GM13977 (cell line): ENCODE measurements around the gene KCNH5.
"Not testable (repeated sequence)": the region's sequence is repeated elsewhere in the genome, so short reads cannot be mapped to it uniquely, and the experiment has no call there.

Experiments used
- DNase-seq: peaks from one replicate; pipeline ENCODE4 v3.0.0; 2012; ENCODE audit warnings: low spot score
- in situ Hi-C: fragments of 300-500 bp; cut with MboI; formaldehyde crosslinking; loops from one replicate; pipeline ENCODE4 v1.12.0; 2022; ENCODE audit warnings: low sequenced_read_pairs, low pct_unique_long_range_greater_than_20kb, mixed read lengths, inconsistent platforms; ENCODE audit not compliant: unreplicated experiment
- TF ChIP-seq, protein P1 (sequence below): IDR thresholded peaks from 2 replicates; pipeline ENCODE4 v1.5.1; 2012; ENCODE audit warnings: mild to moderate bottlenecking, control low read depth; ENCODE audit not compliant: insufficient read depth; ENCODE audit errors: extremely low read depth, missing control alignments

Gene KCNH5

DNA sequence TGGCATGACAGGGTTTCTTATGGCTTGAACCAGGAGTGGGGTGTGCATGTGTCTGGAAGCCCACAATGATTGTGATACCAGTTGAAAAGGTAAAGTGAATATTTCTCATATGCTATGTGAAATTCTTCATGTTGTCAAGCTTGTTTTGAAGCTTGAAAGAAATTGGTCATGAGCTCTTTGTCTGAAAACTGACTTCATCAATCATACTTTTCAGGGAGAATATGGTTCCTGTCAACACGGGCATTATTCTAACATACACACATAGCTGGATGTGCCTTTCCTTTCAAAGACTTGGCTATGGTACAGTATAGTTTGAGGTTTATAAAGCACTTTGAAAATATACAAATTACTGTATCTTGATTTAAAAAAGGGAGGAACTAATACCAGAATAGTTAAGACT, 158.8 kb downstream of the KCNH5 start:
- in situ Hi-C loops: no loop called here
- TF ChIP-seq, protein P1, sequence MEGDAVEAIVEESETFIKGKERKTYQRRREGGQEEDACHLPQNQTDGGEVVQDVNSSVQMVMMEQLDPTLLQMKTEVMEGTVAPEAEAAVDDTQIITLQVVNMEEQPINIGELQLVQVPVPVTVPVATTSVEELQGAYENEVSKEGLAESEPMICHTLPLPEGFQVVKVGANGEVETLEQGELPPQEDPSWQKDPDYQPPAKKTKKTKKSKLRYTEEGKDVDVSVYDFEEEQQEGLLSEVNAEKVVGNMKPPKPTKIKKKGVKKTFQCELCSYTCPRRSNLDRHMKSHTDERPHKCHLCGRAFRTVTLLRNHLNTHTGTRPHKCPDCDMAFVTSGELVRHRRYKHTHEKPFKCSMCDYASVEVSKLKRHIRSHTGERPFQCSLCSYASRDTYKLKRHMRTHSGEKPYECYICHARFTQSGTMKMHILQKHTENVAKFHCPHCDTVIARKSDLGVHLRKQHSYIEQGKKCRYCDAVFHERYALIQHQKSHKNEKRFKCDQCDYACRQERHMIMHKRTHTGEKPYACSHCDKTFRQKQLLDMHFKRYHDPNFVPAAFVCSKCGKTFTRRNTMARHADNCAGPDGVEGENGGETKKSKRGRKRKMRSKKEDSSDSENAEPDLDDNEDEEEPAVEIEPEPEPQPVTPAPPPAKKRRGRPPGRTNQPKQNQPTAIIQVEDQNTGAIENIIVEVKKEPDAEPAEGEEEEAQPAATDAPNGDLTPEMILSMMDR: no peak
- DNase-seq: no peak

DNA sequence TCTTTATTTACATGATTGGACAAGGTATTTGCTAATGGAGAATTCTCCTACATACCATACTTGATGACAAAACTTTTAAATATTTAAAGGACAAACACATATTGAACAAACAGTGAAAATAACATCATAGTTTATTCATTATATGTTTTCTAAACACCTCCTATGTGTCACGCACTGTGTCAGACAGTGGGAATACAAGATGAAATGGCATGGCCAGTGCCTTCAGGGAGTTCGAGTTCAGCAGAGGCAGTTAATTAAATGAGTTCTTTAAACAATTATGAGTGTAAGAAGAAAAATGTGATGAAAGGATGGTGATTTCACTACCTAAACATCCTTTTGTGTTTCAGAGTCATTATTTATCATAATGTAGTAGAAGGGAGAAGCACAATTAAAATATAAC, 159.8 kb downstream of the KCNH5 start:
- TF ChIP-seq, protein P1: no peak
- in situ Hi-C loops: no loop called here

DNA sequence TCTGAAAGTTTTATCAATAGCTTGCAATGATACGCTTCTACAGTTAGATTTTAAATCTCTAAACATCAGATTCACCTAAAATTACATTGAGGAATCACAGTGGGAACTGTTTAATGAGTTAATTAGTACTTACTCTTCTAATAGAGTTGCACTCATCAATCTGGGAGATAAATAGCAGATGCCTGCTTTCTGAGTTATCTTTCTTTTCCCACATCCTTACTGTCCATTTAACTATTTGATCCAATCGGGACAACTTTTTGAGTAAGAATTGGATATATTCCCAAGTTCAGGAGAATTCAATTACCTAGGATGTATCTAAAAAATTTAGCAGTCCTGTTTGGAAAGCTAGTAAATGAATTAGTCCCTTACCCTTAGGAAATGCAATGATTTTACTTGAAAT, 162.3 kb downstream of the KCNH5 start:
- TF ChIP-seq, protein P1: no peak
- in situ Hi-C loops: no loop called here
- no peak for DNase-seq

More for the DNA sequence above, 159.8 kb downstream of the KCNH5 start:
- no peak for DNase-seq

DNA sequence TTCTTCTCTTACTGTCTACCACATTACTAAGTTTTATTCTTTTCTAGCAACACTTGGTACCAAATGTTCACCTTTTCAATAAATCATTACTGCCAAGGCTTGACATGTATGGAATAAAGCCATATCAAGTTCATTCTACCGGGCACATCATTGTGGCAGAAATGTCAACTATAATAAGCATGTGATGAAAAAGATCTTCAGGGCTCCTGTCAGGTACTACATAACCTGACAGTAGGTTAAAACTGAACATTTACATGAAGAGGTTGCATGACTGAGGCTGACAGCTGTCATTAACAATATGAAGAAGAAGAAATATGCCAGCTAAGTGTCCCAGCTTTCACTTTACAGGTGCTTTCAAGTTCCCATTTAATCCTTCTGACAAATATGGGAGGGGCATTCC, 178.9 kb downstream of the KCNH5 start:
- TF ChIP-seq, protein P1: no peak
- in situ Hi-C loops: no loop called here
- no peak for DNase-seq

DNA sequence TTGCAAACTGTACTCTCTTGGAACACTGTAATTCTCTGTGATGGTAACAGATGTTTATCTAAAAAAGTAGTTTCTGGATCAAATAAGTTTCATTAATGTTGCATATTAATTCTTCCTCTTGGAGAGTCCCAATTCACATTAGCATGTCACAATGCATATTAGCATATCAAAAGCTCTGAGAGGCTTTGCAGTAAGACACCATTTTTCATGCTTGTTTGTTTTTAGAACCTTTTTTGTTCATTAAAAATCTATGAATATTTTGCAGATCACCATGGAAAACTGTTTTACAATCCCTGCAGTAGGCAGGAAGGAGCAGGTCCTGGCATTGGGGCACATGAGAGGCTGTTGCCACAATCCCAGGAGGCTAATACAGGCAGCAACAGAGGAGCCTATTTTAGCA, 180.7 kb downstream of the KCNH5 start:
- in situ Hi-C loops: no loop called here
- TF ChIP-seq, protein P1: no peak
- no peak for DNase-seq

DNA sequence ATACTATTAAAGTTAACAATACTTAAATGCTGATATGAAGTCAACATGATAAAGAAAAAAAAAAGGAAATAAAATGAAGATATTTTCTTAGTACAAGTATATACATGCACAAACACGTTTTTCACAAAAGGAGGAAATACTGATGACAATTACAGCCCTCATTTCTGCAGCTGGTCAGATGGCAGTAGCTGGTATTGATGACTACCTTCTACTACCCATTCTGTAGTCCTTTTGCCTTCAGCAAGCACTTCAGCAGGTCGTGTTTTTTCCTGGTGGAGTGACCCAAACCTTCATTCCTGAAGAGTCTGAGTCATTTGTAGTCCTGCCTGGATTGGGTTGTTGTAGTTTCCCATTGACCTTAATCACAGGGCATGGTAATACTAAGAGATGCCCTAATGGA, 187.2 kb downstream of the KCNH5 start:
- in situ Hi-C loops, DNase-seq: not testable (repeated sequence)

DNA sequence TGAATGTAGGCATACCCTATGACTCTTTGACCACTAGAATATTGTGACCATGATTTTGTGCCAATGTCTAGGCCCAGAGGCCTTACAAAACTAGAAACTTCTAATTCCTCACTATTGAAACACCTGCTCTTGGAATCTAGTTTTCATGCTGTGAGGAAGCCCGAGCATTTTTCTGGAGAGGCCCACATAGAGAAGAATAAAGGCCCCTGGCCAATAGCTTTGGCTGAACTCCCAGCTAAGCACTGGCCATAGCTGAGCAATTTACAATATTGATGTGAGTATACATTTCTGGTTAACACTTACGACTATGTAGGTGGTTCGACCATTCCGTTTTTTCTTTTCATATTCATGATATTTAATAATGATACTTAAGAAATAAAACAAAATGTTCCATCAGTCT, 190.3 kb downstream of the KCNH5 start:
- DNase-seq: no peak
- in situ Hi-C loops: no loop called here
- TF ChIP-seq, protein P1: no peak

DNA sequence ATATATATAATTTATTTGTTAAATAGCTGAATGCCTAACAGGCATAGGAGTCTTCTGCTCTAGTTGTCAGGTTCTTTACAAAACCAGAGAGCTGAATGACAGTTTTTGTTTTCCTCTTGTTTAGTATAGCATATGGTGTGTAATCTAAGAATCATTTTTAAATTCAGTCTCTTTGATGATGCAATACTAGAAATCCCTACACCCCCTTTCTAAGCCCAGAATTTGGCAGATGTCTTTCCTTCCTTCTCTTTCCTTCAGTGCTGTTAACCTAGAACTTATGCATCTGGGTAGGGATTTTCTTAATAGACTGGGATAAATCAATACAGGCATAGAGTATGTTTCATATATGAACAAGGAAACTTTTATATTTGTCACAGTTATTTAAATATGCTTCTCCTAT, 198.1 kb downstream of the KCNH5 start:
- TF ChIP-seq, protein P1: no peak

More for the DNA sequence above, 198.1 kb downstream of the KCNH5 start:
- in situ Hi-C loops: no loop called here
- no peak for DNase-seq
